HG03139 (cell line): ENCODE results near the gene LRIT3.
"Not testable (repeated sequence)": the region's sequence is repeated elsewhere in the genome, so short reads cannot be mapped to it uniquely, and the experiment has no call there.

Experiments used
- ATAC-seq: cut with Tn5 transposase; IDR thresholded peaks from one replicate; pipeline ENCODE4 v1.9.1; 2021; ENCODE audit not compliant: unreplicated experiment

Gene LRIT3

GRCh38 chr4:109846395-109847098 is 1.4 kb upstream of the LRIT3 start:
- no peak for ATAC-seq

- ATAC-seq = no peak
Observed at GRCh38 chr4:109848501-109848900, 594 bp downstream of the LRIT3 start.

- no peak for ATAC-seq
Observed at GRCh38 chr4:109850601-109851000, 2.7 kb downstream of the LRIT3 start.

GRCh38 chr4:109859426-109860300 is 11.8 kb downstream of the LRIT3 start:
- ATAC-seq = not testable (repeated sequence)

GRCh38 chr4:109861271-109861670 is 13.4 kb downstream of the LRIT3 start:
- no peak for ATAC-seq

- ATAC-seq = no peak
Observed at GRCh38 chr4:109861916-109862511, 14.1 kb downstream of the LRIT3 start.

- ATAC-seq = no peak
Observed at GRCh38 chr4:109864134-109864533, 16.2 kb downstream of the LRIT3 start.

- ATAC-seq = no peak
Observed at GRCh38 chr4:109870061-109870460, 22.2 kb downstream of the LRIT3 start.

GRCh38 chr4:109872065-109872464 is 24.2 kb downstream of the LRIT3 start:
- ATAC-seq = no peak

GRCh38 chr4:109872950-109873656 is 25.2 kb downstream of the LRIT3 start:
- ATAC-seq = no peak

- no peak for ATAC-seq
Observed at GRCh38 chr4:109873791-109874514, 26.0 kb downstream of the LRIT3 start.

- ATAC-seq = no peak
Observed at GRCh38 chr4:109875106-109875505, 27.2 kb downstream of the LRIT3 start.

GRCh38 chr4:109875553-109875952 is 27.6 kb downstream of the LRIT3 start:
- not testable (repeated sequence) for ATAC-seq

- no peak for ATAC-seq
Observed at GRCh38 chr4:109876634-109877265, 28.8 kb downstream of the LRIT3 start.

GRCh38 chr4:109877400-109877799 is 29.5 kb downstream of the LRIT3 start:
- peak; percentile 72 for ATAC-seq

GRCh38 chr4:109878355-109878754 is 30.4 kb downstream of the LRIT3 start:
- ATAC-seq = no peak

- ATAC-seq = no peak
Observed at GRCh38 chr4:109879081-109879480, 31.2 kb downstream of the LRIT3 start.

- ATAC-seq = no peak
Observed at GRCh38 chr4:109879636-109880314, 31.9 kb downstream of the LRIT3 start.

GRCh38 chr4:109886303-109886702 is 38.4 kb downstream of the LRIT3 start:
- ATAC-seq = no peak
